HG03575 (cell line): ENCODE data around the gene TLE1.

Experiments
- ATAC-seq: cut with Tn5 transposase; IDR thresholded peaks from one replicate; pipeline ENCODE4 v1.9.1; 2021; ENCODE audit not compliant: unreplicated experiment, insufficient number of reproducible peaks, low FRiP score; ENCODE audit errors: extremely low read depth

The TLE1 gene

DNA sequence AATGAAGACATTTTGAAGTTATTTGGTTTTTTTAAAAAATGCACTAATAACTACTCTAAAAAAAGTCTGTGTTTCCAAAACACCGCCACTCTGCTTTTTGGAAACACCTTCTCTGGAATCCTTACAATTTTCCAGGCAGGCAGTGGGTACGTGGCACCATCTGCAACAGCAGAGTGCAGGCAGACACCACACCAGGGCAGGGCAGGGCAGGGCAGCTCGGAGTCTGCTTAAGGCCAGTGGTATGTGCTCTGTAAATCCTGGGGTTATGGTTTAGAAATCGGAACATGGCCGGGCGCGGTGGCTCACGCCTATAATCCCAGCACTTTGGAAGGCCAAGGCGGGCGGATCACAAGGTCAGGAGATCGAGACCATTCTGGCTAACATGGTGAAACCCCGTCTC, 97.6 kb downstream of the TLE1 start:
- ATAC-seq: no peak

DNA sequence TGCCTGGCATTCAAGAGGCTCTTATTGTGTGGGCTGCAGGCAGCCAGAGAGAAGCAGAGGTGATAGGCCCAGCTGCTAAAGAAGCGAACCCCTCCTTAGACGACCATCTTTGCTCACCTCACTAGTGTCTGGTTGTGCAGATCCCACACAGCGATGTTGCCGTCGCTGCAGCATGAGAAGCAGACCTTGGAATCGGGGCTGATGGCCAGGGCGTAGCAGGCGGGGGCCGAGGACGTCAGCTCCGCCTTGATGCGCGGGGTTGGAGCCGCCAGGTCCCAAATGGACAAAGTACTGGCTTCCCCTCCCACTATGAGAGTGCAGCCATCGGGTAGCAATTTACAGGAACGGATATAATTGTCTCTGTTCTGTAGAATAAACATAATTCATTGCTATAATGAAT, 98.7 kb downstream of the TLE1 start:
- no peak for ATAC-seq

DNA sequence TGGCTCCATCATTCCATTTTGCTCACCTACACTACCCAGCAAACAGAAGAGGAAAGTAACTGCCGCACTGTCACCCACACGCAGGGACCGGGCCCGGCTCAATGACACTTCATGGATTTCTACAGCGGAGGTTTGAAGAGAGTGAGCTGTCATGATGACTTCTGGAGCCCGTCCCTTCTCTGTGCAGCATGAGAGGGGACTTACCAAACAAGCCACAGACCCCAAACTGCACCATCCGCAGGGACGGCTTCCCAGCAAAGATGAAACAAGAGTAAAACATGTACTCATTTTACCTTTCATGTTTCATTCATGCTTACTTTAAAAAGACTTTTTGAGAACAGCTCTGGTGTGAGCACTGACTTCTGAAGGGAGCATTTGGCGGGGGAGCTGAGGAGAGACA, 99.5 kb downstream of the TLE1 start:
- ATAC-seq: no peak

DNA sequence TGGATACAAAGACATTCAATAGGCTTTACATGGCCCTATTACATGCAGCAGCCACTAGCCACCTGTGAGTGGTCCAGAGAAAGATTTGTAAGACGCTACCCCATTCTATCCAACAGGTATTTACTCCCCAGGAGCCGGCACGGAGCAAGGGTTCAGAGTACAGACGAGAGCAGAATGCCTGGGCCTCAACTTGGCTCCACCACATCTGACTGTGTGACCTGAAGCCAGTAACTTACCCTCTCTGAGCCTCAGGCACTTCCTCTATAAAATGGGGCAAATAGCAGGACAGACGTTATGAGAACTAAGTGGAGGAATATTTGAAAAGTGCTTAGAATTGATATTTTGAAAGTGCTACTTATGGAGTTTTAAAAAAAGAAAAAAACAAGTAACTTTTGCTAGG, 100.0 kb downstream of the TLE1 start:
- no peak for ATAC-seq

DNA sequence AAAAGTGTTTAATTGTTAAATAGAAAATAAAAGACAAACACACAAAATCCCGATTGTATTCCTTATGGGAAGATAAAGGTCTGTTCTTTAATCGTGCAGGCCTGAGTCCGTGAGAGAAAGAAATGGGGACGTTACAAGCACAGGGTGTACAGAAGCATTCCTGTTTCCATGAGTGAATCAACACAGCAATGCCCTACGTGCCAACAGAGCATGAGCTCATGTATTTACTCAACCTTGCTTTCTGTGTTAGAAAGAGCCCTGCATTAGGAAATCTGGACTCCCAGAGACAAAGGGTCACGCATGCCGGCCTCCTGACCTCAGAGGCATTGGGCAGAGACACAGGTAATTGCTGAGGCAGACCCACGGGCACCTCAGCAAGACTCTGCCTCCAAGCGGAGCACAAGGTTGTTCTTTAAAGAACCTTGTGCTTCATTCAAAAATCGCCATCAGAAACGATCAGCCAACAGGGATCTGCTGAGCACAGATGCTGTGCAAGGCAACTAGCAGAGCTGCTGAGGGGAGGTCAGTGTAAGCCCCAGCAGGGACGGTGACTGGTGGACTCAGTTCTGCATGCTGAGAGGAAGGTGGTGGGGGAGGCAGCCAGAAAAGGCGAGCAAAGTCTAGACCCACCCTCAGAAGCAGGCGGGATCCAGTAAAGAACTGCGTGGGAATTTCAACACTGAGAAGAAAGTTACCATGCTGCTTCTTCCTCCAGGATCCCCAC, 101.0 kb downstream of the TLE1 start:
- no peak for ATAC-seq

DNA sequence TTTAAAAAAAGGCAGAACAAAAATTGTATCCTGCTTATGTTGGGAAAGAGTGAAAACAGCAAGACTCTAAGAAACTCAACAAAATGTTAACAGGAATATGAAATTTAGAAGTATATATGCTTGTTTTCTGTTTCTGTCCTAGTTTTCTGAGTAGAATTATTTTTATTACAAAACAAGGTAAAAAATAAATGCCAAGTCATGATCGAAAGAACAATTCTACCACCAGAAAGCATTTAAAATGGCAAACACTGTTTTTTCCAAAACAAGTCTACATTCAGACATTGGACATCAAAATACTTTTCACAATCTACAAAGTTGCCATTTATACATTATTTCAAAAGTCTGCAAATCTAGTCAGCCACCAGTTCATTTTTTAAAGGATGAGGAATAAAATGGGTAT, 102.6 kb downstream of the TLE1 start:
- no peak for ATAC-seq

DNA sequence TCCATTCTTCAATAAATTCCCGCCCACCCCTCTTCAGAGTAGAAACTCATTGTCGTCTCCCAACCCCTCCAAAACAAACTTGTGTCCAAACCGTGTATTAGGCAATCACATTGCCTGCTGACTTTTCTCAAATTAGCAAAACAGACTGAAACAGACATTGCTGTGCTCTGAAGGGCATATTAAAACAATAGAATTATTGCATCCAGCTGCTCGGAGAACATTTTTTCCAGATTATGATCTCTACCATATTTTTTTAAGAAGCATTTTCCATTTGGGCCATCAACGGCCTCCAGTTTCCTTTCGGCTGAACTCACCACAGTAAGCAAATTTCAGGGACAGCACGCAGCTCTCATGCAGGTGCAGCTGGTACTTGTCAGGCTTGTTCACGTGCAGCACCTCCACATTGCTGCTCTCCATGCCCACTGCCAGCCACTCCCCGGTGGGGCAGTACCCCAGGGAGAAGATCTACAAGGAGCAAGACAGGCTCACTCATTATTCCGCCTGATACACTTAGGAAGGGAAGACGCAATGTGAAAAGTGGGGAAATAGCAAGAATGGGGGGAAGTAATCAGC, 104.1 kb downstream of the TLE1 start:
- ATAC-seq: no peak

DNA sequence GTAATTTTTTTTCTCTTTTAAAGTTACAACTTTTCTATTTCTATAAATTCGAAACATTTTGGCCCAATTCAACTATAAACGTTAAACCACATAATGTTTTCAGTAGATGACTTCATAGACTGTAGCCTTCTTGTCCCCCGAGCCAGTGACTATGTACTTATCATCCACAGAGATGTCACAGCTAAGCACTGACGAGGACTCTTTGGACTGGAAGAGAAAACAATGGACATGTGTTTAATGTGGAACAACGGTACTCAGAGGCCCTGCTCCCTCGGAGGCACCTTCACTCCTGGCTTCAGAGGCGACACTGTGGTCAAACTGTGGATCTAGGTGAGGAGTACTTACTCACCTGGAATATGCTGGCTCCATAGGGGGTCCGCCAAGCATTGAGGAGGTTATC, 105.2 kb downstream of the TLE1 start:
- no peak for ATAC-seq

DNA sequence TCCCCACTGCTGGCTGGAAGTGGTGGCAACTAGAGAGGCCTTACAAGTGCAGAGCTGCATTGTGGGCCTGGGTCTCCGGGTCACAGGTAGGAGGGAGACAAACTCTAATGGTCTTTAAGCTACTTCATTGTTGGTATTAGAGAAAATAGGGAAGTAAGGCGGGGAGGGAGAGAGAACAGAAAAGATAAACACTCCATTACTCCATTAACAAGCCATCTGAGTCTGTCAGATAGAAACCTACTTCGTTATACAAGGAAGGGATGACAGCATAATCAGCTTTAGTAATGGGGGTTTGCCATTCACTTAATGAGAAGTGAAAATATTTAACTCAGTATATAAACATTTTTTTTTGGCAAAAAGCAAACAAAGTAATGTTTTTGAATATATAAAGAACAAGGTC, 107.4 kb downstream of the TLE1 start:
- ATAC-seq: no peak

DNA sequence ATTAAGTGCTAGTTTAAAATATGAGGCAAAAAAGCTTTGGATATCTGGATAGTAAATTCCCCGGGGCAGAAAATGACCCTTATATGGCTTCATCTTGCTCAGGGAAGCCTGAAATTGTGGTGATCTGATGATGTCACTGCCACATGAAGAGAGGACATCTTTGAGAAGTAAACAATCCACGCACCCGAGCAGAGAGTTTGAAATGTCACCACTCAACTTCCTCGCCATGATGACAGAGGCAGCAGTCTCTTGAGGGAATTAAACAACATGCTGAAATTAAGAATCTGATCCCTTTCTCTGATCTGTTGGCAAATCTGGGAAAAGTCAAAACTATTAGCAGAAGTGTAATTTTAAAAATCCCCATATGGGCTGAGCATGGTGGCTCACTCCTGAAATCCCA, 110.0 kb downstream of the TLE1 start:
- ATAC-seq: no peak

DNA sequence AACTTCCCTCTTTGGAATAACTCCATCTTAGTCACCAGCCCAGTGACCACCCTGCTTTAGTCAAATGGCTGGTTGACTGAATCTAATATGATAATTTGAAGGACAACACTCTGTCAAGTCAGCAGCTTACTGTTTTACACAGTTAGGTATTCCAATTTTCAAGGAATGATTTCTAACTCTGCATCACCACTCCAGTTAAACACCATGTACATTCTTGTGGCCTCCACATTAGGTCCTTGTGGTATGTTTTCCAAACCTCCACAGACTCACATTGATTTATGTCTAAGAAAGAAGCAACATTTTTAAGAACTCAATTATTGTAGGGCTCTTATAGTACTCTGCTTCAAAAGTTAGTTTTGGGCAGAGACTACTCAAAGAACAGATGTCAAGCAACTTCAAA, 110.7 kb downstream of the TLE1 start:
- ATAC-seq: no peak

DNA sequence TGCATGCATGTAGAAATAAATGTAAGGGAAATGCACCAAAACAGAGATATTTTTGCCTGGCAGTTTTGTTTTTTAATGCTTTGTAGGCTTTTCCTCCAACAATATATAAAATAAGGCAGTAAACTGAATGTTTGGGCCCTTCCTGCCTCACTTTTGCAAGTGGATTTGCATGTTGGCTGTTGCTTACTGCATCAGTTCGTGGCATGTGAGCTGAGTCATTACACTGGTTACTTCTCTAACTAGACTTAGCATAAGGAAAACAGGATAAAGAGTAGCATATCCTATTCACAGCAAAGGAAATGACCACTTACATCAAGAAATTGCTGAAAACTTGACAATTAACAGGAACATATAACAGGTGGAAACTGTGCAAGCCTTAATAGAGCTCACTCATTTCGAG, 113.4 kb downstream of the TLE1 start:
- ATAC-seq: no peak

DNA sequence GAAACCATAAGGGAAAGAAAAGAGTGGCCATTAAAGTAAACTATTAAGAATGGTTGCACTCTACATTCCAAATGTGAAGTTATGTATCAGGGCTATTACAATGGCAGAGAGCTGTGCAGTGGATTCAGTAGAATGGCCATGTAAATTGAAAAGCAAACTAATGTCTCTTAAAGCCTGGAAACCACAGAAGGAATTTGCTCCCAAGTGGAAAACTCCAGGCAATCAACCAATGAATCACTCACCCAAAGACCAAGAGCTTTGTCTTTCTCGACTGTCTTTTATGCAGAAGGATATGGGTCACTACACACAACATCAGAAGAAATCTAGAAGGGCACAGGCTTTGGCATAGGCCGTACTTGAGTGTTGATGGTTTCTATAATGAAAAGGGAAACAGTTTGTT, 114.9 kb downstream of the TLE1 start:
- no peak for ATAC-seq

DNA sequence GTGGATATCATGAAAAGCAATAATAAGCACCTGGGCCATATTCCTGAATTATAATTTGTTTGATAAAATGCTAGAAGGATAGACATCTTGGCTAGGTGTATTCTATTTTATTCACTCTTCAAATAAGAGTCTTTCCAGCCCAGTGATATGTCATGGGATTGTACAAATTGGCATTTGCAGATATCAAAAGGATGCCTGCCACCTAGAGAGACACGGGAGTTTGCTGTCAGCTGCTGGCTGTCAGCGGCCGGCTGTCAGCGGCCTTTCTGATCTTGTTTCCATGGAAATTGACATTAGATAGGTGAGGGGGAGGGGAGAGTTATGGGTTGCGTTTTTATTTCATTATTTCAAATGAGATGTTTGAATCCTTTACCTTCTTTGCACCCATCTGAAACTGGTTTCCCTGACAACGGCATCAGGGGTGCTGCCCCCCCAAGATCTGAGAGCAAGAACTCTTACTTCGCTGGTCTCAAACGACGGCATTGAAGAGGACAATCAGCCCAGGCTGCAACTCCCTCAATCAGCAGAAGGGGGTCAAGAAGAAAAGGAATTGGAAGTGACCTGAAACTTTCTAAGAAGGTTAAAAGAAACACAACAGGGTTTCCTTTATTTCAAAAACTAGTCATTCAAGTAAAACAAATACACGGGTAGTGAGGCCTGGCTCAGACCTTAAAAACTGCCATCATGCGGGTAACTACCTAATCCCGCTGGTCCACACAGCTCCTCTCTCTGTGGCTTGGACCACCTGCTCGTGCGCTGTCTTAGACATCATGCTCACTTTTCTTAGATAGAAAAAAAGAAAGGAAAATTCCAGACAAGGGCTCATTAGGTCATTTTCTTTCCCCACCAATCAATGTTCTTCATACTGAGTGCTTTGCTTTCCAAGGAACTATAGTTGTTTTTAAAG, 115.7 kb downstream of the TLE1 start:
- ATAC-seq: no peak

DNA sequence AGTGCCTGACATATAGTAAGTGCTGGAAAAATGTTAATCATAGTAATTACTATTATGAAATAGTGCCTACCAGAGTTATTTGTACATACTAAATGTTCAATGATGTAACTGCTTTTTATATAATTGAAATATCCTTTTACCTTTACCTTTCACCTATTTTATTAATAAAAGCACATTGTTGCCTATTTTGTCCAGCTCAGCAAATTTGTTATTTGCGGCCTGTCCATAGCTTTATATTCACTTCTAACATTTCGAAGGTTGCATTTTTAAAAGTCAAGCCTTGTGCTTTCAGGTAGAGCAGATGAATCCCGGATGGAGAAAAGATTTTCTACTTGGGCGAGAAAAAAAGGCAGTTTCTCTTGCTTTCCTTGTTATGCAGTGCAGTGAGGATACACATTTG, 119.3 kb downstream of the TLE1 start:
- no peak for ATAC-seq

DNA sequence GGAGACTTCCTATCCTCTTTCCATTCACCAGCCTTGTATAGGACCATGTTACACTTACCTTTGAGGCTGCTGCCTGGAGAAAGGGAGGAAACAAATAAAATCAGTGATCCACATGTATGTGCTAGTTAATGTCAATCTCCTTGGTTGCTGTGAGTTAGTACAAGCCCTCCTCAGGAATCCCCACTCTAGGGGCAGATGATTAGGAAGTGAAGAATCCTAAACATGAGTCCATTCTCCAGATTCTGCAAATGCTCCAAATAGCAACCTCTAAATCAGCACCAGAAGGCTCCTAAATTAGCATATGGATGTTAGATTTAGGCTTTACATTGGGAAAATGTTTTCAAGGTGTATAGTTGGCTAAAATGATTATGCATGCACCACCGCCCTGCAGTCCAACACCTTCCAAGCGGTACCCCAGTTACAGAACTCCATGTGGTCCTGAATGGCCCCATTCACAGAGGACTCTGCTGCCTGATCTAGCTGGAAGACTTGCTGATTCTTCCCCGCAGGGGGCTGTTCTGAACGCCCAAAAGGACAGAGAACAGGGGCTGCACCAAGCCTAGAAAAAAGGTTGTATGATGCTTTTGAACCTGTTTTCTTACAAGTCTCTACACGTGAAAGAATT, 123.2 kb downstream of the TLE1 start:
- ATAC-seq: no peak

DNA sequence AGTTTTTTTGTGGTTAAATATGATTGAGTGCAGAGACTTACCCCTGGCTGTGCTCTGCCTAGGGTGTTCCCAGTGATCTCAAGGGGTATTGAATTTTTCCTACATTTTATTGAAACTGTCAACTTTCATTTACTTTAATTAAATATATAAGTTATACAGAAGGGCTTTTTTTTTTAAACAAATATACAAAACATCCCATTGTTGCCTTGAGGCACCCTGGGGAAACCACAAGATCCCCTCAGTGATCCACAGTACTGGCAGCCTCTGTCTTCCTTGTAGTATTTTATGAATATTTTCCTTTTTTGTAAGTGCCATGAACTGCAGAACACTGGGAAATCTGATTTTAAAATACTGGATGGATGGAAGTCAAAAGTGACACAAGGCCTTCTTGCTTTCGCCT, 123.7 kb downstream of the TLE1 start:
- no peak for ATAC-seq

DNA sequence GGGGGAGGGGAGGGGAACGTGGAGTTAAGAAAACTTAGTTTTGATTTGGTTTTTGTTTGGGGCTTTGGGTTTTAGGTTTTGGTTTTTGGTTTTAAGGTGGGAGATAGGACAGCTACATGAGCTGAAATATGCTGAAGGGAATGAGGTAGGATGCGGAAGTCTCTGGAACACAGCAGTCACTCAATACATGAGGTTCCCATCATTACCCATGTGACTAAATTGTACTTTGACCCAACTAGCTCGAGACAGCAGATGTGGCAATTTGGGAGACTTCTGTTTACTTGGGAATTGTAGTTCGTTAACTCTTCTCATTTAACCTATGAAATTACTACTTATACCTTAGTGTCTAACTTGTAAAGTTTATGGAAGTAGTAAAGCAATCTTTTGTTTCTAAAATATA, 124.2 kb downstream of the TLE1 start:
- no peak for ATAC-seq

DNA sequence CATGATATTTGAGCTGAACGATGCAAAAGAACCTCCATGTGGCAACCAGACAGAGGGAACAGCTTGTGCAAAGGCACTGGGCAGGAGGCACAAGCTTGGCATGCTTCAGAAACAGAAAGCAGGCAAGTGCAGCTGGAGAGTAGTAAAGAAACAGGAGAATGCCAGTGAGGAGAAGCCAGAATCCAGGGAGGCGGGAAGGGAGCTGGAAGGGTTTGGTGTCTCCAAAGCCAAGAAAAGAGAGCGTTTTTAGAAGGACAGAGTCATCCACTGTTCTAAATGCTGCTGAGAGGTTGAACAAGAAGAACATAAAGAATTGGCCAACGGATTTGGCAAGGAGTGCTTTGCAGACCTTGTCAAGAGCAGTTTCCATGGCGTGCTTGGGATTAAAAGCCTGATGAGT, 124.7 kb downstream of the TLE1 start:
- no peak for ATAC-seq

DNA sequence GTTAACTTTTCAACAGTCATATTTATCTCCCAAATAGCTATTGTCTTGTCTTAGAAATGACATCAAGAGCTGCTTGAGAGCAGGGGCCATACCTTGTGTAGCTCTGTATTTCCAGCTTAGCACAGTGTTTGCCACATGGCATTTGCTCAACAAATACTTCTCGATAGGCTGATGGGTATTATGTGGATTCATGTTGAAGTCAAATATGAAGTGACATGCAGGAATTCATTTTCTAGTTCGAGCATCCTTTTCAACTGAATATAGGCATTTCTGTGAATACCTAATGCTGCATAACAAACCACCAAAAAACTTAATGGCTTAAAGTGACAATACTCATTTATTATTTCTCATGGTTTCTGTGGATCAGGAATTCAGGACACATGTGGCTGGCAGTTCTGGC, 125.6 kb downstream of the TLE1 start:
- no peak for ATAC-seq
